ENCODE measurements around the gene SOD2.
"Not testable (repeated sequence)": the region's sequence is repeated elsewhere in the genome, so short reads cannot be mapped to it uniquely, and the experiment has no call there.

Gene SOD2

DNA sequence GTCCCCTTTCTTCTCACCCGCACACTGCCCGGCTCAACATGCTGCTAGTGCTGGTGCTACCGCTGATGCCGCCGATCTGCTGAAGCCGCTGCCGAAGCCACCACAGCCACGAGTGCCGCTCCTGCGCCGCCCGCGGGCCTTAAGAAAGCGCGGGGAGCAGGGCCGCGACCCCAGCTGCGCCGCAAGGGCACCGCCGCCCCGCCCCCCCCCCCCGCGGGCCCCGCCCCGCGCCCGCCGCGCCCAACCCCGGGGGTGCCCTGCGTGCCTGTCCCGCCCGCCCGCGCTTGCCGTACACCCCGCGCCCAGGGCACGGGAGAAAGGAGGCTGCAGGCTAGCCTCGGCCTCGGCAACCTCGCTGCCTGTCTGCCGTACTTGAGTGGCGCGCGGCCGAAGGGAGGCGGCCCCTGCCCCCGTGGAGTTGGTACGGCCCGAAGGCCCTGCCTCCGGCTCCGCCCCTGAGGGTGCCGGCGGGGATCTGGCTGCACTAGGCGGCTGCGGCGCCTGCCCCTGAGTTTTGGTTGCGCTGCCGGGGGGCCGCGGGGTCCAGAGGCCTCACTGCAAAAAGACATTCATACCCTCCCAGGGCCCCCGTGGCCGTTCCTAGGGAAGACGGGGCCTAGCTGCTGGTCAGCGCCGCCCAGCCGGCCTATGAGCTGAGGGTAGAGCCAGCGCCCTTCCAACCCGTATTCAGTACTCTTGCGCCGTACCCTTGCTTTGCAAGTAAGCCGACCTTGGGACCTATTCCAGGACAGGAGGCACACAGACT, at the start of gene SOD2:
Gene SOD2 (minus strand): TSS at position 114 of the 766 bp plus-strand sequence. CDS start 74 bp downstream, at position 40.
- peak; percentile 80 to 91 for DNase-seq

DNA sequence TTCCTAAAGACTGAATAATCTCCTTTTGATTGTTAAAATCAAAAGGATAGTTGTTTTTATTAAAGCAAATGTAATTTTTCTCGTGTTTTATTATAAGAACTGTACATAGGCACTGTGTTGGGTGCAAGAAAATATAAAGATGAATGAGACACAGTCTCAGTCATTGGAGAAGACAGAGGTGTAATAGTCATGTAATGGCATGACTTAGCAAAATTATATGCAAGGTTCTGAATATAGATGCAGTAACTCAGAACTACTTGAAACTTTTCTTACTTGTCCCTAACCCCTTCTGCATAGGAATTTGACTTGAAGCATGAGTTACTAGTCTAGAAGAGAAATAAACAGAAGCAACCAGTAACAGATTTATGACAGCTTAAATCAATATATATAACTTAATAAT, 49.1 kb upstream of the SOD2 start:
- DNase-seq = no peak

DNA sequence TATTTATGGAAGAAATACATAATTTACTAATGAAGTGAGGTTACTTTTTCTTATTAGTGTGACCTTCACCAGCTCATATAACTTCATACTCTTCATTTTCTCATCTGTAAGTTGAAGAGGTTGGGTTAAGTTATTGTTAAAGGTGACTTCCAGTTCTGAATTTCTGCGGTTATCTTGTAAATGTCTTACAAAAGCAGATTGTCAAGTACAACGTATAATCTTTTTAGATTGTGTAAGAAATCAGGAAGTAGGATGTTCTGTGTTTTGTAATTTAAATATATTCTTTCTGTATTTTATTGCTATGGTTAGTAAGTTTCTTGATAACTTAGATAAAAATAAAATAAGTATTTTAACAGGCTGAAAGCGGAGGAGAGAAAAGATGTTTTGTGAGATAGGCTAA, 46.3 kb upstream of the SOD2 start:
- no peak for DNase-seq

DNA sequence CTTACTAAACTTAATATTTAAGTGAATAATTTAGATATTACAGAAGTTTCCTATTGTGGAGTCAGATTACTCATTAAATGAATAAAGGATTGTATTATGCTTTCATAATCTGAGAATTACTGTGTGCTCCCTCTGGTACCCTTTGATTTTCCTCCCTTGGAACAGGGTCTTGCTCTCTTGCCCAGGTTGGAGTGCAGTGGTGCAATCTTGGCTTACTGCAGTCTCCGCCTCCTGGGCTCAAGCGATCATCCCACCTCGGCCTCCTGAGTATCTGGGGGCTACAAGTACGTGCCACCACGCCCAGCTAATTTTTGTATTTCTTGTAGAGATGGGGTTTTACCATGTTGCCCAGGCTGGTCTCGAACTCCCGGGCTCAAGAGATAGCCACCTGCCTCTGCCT, 43.9 kb upstream of the SOD2 start:
- DNase-seq = no peak

DNA sequence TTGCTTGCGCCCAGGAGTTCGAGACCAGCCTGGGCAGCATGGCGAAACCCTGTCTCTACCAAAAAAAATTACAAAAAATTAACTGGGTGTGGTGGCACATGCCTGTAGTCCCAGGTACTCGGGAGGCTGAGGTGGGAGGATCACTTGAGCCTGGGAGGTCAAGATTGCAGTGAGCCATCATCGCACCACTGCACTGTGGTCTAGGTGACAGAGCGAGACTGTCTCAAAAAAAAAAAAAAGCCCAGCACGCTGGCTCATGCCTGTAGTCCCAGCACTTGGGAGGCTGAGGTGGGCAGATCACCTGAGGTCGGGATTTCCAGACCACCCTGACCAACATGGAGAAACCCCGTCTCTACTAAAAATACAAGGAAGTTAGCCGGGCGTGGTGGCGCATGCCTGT, 40.4 kb upstream of the SOD2 start:
- DNase-seq = not testable (repeated sequence)

DNA sequence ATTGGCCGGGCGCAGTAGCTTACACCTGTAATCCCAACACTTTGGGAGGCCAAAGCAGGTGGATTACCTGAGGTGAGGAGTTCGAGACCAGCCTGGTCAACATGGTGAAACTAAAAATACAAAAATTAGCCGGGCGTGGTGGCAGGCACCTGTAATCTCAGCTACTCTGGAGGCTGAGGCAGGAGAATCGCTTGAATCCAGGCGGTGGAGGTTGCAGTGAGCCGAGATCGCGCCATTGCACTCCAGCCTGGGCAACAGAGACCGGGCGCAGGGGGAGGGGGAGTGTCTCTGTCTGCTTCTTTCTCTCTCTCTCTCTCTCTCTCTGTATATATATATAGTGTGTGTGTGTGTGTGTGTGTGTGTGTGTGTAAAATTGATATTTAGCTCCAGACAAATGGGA, 39.5 kb upstream of the SOD2 start:
- DNase-seq = not testable (repeated sequence)

DNA sequence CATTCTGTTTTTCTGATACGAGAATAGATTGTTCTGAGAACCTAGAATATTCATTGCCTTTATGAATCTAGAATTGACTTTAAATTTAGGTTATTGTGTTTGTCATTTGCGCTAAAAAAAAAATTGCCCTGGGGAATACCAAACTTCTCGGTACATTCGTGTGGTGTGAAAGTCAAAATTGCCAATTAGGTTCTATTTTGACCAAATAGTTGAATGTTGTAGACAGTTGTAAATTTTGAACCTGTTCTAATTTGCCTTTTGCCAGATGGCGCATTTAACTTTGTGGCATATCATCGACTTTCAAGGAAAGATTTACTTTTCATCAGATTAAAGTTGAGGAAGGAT, 37.3 kb upstream of the SOD2 start:
- no peak for DNase-seq

DNA sequence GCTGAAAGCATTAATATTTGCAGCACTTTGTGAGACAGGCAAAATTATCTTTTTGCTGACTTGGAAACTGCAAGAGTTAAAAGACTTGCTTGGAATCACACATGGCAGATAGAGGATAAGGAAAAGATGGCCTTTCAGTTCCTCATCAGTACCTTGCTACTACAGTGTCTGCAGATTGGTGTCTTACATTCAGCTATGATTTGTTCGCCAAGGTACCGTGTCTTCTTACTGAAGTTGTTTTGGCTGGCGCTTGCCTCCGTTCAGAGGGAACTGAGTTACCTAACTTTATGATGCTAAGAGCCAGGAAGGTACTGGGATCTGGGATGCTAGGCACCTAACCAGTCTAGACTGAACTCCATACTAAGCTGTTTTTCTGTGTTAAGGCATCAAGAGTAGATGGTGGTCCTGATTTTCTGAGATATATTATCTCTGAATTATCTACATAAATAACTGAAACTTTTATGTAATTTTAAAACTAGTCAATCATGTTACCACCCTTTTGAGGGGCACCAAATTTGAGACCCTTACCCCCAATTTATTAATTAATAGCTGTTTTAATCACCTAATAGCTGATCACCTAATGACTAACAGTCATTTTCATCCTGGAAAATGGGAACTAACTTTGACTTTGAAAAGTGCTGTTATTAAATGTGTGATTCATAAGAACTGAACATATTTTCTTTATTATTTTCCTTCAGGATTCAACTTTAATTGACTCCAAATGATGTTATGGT, 36.7 kb upstream of the SOD2 start:
- DNase-seq = no peak

DNA sequence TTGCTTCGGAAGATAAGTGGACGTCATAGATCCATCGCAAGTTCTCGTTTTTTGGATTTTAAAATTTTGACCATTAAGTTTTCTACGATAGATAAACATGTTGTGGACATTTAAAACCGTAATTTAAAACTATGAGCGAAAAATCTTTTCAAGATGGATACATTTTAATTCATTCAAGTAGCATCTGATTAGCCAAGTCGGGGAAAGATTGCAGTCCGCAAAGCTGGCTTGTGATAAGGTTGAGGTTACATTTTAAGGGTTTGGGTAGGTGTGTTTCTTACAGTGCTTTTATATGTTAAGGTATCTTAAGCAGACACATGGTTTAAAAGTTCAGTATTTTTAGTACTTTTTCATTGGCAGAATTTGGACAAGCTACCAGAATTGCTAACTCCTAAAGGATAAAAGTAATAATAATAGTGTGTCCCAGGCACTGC, 35.5 kb upstream of the SOD2 start:
- no peak for DNase-seq

DNA sequence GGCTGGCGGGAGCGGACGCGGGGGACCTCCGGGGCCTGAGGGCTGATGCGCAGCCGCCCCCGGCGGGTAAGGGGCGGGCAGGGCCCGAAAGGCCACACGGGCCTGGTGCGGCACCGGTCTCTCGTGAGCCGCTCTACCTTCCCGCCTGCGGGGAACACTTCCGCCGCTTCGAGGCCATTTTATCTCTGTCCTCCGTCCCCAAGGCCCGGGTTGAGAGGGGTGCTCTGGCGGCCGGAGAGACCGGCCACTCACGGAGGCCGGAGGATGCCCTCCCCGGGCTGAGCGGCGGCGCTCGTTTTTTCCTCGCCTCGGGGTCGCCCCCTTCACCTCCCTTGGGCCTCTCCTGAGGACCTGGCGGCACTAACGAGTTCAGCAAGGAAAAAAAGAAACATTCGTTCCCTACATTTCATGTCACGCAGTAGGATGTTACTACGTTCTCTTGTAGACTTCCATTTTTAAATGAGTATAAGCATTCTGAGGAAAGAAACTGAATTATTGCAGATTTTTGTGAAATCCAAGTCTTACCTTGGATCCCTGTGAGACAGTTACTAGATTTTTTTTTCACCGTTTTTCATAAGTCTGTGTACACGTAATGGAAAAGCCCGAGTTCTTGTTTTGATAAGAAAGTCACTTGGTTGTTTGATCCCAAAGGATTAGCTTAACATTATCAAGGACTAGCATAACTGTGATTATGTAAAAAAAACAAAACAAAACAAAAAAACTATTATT, 34.8 kb upstream of the SOD2 start:
- DNase-seq = peak in 1 of 2 donors; percentile 24

DNA sequence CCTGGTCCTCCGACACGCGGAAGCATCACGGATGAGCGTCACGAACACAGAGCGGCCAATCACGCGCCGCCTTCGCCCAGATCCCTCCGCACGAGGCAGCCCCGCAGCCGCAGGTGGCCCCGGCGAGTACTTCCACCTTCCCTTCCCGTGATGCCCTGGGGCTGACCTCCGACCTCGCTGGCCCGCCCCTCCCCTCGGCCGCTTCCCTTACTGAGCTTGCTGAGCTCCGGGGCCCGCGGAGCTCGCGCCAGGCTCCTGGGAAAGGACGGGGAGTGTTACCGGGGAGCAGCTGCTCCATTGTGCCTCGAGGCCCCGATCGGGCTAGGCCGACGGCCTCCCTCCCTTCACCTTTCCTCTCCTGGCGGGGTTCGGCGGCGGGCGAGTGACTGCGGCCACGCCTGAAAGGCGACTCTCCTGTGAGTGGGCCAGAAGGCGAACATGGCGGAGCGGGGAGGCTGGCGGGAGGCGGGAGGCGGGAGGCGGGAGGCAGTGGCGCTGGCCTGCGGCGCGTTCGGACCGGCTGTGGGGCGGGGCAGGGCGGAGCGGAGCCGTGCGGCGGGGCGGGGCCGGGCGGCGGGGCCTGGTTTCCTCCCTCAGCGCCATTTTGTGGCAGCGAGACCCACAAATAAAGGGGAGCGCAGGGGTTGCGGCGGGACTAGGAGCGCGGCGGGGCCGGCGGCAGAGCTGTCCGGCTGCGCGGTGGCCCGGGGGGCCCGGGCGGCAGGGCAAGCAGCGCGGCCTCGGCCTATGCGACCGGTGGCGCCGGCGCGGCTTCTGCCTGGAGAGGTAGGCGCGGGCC, 34.1 kb upstream of the SOD2 start, which contains the start of gene WTAP:
Gene WTAP (plus strand): TSS at position 589 of the 799 bp plus-strand sequence. CDS start 8,760 bp downstream, outside the sequence.
- peak; percentile 90 to 93 for DNase-seq

DNA sequence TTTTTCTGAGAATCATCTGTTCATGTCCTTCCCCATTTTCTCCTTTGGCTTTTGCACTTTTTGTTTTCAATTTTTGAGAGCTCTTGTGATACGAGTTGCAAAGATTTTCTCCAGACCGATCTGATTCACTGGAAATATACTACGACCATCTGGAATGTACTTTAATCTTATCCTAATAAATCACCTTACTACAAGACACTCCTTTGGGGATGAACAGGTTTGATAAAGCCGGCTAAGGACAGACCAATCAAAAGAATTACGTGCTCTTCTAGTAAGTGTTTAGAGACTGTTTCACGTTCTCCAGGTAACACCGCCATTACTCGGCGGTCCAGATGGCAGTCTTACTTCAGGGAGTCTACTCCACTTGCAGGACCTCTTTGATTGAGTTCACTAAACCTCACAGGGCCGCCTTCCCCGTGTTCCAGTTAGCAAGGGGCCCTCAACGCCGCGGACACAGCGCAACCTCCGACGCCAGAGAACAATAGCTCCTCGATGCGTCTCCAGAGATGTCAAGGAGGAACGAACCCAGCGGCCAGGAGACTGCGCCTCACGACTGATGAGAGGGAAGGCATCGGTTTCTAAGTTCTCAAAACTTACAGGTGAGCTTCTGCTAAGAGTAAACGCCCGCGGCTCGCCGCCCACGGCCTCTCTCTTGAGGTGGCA, 33.3 kb upstream of the SOD2 start:
- no peak for DNase-seq

DNA sequence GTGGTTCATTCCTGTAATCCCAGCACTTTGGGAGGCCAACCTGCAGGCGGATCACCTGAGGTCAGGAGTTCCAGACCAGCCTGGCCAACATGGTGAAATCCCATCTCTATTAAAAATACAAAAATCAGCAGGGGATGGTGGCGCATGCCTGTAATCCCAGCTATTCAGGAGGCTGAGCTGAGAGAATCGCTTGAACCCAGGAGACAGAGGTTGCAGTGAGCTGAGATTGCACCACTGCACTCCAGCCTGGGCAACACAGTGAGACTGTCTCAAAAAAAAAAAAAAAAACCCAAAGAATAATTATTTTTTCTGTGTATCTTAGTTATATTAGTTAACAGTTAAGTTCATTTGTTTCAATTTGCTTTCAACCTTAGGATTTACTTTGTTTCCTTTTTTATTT, 32.2 kb upstream of the SOD2 start:
- not testable (repeated sequence) for DNase-seq

DNA sequence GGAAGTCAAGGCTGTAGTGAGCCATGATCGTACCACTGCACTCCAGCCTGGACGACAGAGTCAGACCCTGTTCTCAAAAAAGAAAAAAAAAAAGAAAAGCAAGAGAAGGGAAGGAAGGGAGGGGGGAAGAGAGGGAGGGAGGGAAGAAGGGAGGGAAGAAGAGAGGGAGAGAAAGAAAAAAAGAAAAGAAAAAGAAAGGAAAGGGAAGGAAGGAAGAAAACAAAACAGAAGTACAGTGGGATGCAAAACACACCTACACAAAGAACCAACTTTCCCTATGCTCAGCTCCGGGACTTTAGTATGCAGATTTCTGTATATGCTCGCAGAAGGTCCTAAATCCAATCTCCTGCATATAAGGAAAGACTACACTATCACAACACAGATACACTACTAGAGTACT, 31.7 kb upstream of the SOD2 start:
- no peak for DNase-seq

DNA sequence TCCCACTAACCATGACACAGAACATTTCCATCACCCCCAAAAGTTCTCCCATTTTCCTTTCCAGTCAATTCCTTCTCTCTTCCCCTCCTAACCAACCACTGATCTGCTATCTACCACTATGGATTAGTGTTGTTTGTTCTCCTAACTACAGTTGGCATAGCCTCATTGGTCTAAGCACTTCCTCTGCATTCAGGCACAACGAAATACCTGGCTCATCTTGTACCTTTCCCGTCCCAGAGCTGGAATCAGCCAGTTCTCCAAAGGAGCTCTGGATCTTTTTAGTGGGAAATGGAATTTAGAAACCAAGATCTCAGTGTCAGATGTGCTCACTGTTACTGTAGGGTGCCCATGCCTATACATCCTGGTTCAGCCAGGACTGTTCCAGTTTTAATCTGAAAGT, 30.2 kb upstream of the SOD2 start:
- no peak for DNase-seq

DNA sequence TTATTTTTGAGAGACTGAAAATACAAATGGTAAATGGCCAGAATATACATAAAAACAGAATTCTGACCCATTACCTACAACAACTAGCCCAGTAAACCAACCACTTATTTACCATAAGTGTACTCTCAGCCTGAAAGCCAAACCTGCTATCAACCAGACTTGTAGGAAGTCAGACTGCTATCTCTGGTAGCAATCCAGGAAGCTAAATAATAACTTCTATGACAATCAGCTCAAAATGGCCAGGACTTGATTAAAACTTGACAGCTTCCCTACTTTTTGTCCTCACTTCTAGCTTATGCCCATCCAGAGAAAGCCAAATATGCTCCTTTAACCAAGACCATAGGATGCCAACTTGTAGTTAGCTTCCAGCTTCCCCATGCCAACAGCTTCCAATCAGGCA, 29.6 kb upstream of the SOD2 start:
- DNase-seq = no peak

DNA sequence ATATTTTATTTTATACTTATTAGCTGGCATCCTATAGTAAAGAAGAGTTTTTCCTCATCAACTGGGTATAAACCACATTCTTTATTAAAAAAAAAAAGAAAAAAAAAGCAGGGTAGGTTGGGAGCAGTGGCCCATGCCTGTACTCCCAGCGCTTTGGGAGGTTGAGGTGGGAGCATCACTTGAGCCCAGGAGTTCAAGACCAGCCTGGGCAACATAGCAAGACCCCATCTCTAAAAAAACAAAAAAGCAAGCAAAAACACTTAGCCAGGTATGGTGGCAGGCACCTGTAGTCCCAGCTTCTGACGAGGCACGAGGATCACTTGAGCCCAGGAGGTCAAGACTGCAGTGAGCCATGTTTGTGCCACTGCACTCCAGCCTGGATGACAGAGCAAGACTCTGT, 28.9 kb upstream of the SOD2 start:
- DNase-seq = not testable (repeated sequence)

DNA sequence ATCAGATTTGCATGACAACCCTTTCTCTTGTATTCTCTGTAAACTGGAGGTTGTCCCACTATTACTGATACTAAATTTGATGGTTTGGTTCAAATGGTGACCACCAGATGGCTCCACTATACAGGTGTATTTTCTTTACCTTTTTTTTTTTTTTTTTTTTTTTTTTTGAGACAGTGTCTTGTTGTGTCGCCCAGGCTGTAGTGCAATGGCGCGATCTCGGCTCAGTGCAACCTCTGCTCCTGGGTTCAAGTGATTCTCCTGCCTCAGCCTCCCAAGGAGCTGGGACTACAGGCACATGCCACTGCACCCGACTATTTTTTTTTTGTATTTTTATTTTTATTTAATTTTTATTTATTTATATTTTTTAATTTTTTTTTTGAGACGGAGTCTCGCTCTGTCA, 27.7 kb upstream of the SOD2 start:
- DNase-seq = no peak

DNA sequence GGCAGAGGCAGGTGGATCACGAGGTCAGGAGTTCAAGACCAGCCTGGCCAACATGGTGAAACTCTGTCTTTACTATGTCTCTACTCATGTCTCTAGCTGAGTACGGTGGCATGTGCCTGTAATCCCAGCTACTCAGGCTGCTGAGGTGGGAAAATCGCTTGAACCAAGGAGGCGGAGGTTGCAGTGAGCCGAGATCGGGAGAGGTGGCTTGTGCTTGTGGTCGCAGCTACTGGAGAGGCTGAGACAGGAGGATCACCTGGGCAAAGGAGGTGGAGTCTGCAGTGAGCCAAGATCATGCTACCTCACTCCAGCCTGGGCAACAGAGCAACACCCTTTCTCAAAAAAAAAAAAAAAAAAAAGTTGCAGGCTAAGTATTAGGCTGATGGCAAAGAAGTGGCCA, 26.2 kb upstream of the SOD2 start:
- no peak for DNase-seq

DNA sequence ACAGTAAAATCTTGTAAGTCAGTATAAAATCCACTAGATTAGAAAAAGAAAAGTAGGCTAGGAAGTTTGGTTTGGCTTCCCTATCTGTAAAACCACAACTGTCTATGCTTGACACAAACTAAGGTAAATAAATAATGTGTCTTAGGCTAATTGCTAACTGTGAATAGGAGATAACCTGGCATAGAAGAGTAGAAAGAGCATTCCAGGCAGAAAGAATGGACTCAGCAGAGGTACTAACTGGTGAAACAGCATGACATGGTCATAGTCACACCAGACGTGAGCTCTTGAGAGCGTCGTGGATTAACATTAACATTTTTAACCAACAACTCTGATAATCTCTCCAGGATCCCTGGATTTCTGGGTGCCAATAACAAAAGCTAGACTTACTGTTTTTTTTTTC, 25.6 kb upstream of the SOD2 start:
- no peak for DNase-seq

DNA sequence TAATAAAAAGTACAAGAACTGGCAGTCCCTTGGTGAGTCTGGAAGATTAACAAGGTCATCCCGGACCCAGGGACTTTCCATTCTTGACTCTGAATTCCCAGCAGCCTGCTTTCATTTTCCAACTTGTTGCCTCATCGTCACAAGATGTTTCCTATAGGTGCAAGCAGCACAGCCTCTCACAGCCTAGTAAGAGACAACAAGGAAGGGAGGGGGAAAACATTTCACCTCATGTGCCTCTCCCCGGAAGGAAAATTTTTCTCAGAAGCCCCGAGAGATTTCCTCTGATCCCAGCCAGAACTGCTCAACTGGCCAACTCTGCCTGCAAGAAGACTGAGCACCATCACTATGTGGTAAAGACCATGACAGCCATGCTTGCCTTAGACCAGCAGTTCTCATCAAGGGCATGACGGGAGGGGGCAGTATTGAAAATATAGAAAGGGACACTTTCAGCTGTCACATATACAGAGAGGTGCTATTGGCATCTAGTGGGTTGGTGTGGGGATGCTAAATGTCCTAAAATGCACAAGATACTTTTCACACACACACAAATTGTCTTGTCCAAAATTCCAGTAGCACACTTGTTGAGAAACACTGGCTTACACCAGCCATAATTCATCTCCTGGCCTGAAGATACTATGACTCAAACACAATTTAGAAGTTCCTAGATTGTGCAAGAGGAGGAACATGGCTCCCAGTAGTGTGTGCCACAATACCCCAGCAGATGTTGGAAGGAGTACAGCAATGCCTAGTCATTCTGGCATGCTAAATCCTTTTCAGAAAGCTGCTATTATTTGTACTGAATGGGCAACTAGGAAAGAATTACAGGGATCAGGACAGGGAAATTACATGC, 23.4 kb upstream of the SOD2 start:
- peak in 1 of 2 donors; percentile 56 for DNase-seq

All from hippocampal formation (tissue), 2 donors.